IMR-90 (cell line): Measurements from ENCODE around the gene ZNF654.

Experiments used
- BHLHE40 ChIP-seq: fragments of 150-350 bp; IDR thresholded peaks from 2 replicates; pipeline ENCODE4 v1.6.1; 2016; ENCODE audit warnings: mild to moderate bottlenecking, low read depth, low read length
- CHD1 ChIP-seq: IDR thresholded peaks from 2 replicates; pipeline ENCODE4 v1.6.1; 2012; ENCODE audit warnings: low read depth, low read length, improper control_type of control experiment
- FOS ChIP-seq: fragments of 150-350 bp; IDR thresholded peaks from 2 replicates; pipeline ENCODE4 v1.6.1; 2016; ENCODE audit warnings: low read depth, low read length
- MAZ ChIP-seq: IDR thresholded peaks from 2 replicates; pipeline ENCODE4 v1.6.1; 2012; ENCODE audit warnings: low read depth, mild to moderate bottlenecking, low read length, improper control_type of control experiment, moderate library complexity, borderline replicate concordance
- MXI1 ChIP-seq: IDR thresholded peaks from 2 replicates; pipeline ENCODE4 v1.6.1; 2012; ENCODE audit warnings: low read depth, mild to moderate bottlenecking, low read length, moderate library complexity, borderline replicate concordance
- POLR2A ChIP-seq: IDR thresholded peaks from 2 replicates; pipeline ENCODE4 v1.6.1; 2012; ENCODE audit warnings: mild to moderate bottlenecking, low read depth, low read length
- RAD21 ChIP-seq: IDR thresholded peaks from 2 replicates; pipeline ENCODE4 v1.6.1; 2012; ENCODE audit warnings: low read length, improper control_type of control experiment
- RCOR1 ChIP-seq: IDR thresholded peaks from 2 replicates; pipeline ENCODE4 v1.6.1; 2012; ENCODE audit warnings: mild to moderate bottlenecking, low read length, improper control_type of control experiment; ENCODE audit not compliant: insufficient replicate concordance
- USF2 ChIP-seq: fragments of 150-350 bp; IDR thresholded peaks from 2 replicates; pipeline ENCODE4 v1.6.1; 2017; ENCODE audit warnings: mild to moderate bottlenecking, antibody characterized with exemption, low read length, low read depth
- TF ChIP-seq, protein P1 (sequence below): conservative IDR thresholded peaks from 2 replicates; pipeline ENCODE4 v1.5.1; 2012; ENCODE audit warnings: mild to moderate bottlenecking, low read depth, low read length, improper control_type of control experiment

DNA sequence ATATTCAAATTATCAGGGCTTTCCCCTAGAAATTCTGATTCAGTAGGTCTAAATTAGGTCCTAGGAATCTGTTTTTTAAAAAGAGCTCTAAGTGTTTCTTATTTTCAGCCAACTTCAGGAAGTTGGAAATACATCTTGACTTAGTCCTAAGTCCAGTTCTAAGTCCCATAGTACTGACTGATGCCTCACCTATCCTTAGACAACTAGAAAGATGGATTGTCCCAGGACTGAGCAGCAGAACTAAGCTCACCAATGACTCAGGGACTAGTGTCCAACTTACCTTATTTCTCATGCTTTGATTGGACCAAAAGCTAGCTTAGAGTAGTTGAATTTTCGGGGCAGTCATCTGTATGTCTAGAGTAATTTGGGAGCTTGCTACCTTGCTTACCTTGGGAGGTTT, 64.5 kb downstream of the ZNF654 start:
- no peak for TF ChIP-seq FOS
- no peak for TF ChIP-seq POLR2A
- TF ChIP-seq RCOR1, result no peak
- TF ChIP-seq, protein P1, sequence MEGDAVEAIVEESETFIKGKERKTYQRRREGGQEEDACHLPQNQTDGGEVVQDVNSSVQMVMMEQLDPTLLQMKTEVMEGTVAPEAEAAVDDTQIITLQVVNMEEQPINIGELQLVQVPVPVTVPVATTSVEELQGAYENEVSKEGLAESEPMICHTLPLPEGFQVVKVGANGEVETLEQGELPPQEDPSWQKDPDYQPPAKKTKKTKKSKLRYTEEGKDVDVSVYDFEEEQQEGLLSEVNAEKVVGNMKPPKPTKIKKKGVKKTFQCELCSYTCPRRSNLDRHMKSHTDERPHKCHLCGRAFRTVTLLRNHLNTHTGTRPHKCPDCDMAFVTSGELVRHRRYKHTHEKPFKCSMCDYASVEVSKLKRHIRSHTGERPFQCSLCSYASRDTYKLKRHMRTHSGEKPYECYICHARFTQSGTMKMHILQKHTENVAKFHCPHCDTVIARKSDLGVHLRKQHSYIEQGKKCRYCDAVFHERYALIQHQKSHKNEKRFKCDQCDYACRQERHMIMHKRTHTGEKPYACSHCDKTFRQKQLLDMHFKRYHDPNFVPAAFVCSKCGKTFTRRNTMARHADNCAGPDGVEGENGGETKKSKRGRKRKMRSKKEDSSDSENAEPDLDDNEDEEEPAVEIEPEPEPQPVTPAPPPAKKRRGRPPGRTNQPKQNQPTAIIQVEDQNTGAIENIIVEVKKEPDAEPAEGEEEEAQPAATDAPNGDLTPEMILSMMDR, result no peak
- TF ChIP-seq MXI1, result no peak
- TF ChIP-seq USF2, result no peak
- TF ChIP-seq CHD1, result no peak
- TF ChIP-seq MAZ, result no peak
- no peak for TF ChIP-seq RAD21
- TF ChIP-seq BHLHE40, result no peak
